Uterus (tissue), 2 donors: ENCODE results near the gene LRRC3B.

Experiments
- POLR2A ChIP-seq, 2 donors: fragments of 450-650 bp; IDR thresholded peaks; one replicate each; pipeline ENCODE4 v1.6.1; 2016; ENCODE audit warnings: antibody characterized with exemption in 2 of 2, mild to moderate bottlenecking in 1 of 2, moderate library complexity in 1 of 2
- TF ChIP-seq, protein P1 (sequence below), 4 experiments: fragments of 200-600 bp in 2 of 4; fragments of 450-650 bp in 2 of 4; sonication (generic) in 2 of 4; IDR thresholded peaks; one replicate each; pipeline ENCODE4 v1.5.1; 2016 to 2019; ENCODE audit warnings: antibody characterized with exemption in 4 of 4, mild to moderate bottlenecking in 2 of 4, moderate library complexity in 1 of 4

DNA sequence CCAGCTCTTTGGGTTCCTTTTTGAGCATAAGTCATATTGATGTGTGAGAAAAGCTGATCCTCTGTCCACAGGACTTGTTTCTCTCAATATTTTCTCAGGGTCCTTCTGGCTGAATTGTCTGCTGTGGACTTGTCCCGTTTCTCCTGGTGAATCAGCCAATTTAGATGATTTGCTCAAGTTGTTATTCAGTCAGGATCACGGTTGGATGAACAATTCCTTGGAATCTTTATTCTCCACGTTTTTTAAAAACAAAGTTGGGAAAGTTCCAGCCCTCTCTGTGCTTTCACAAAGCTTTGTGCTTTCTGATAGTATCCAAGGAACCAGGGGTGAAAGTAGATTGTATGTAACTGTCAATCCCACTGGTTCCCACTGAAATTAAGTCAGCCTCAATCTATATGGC, 61.3 kb downstream of the LRRC3B start:
- TF ChIP-seq, protein P1, sequence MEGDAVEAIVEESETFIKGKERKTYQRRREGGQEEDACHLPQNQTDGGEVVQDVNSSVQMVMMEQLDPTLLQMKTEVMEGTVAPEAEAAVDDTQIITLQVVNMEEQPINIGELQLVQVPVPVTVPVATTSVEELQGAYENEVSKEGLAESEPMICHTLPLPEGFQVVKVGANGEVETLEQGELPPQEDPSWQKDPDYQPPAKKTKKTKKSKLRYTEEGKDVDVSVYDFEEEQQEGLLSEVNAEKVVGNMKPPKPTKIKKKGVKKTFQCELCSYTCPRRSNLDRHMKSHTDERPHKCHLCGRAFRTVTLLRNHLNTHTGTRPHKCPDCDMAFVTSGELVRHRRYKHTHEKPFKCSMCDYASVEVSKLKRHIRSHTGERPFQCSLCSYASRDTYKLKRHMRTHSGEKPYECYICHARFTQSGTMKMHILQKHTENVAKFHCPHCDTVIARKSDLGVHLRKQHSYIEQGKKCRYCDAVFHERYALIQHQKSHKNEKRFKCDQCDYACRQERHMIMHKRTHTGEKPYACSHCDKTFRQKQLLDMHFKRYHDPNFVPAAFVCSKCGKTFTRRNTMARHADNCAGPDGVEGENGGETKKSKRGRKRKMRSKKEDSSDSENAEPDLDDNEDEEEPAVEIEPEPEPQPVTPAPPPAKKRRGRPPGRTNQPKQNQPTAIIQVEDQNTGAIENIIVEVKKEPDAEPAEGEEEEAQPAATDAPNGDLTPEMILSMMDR (IDR thresholded peaks at IDR 0.05): no peak
- TF ChIP-seq POLR2A (IDR thresholded peaks at IDR 0.05): no peak
